HCT116 (cell line): ENCODE results near the gene ATG4A. TPM values are rescaled to one million over a fixed set of nuclear protein-coding genes. Genes with fewer than 3 reads are reported as not detected.

Experiments
- ATAC-seq: fragments of 200-7000 bp; cut with Tn5 transposase; 2 replicates; pipeline ENCODE4 v1.9.1; 2020; ENCODE audit warnings: mild to moderate bottlenecking, moderate library complexity
- BruUV-seq: library from RNA; stranded (reverse); fragments of 400-500 nt; replicated peaks from 2 replicates; lab custom pipeline; 2021; lab: Mats Ljungman, UMichigan
- CTCF ChIA-PET: fragments of 300-600 bp; sonication (Branson Sonifier 250); formaldehyde crosslinking; loops from one replicate; lab custom pipeline; 2021; ENCODE audit warnings: antibody characterized with exemption; lab: Charles Lee
- POLR2A ChIA-PET: fragments of 300-600, 350-600 bp; sonication (Branson Sonifier 250); formaldehyde crosslinking; loops from one replicate; lab custom pipeline; 2021; ENCODE audit warnings: antibody characterized with exemption; lab: Charles Lee
- RAD21 ChIA-PET, 2 experiments: fragments of 300-600 bp; sonication (Branson Sonifier 250); formaldehyde crosslinking; loops; one replicate each; lab custom pipeline; 2023; ENCODE audit warnings: low total read pairs in 2 of 2; ENCODE audit not compliant: uncharacterized antibody in 2 of 2, unreplicated experiment in 2 of 2, low non-redundant PET in 1 of 2; lab: Charles Lee
- DNase-seq: peaks from one replicate; pipeline ENCODE4 v3.0.0-alpha.2; 2010; ENCODE audit warnings: low read depth, low spot score
- H2AFZ ChIP-seq: fragments of 200-600 bp; shearing (Covaris generic), sonication (generic); 2 replicates; pipeline ENCODE4 v1.6.1; 2017; ENCODE audit warnings: low read depth, mixed run types, mixed read lengths, antibody characterized with exemption, low read length; ENCODE audit not compliant: poor library complexity, severe bottlenecking
- H3K27ac ChIP-seq: 2 replicates; pipeline ENCODE4 v1.5.1; 2012; ENCODE audit warnings: low read depth, low read length
- H3K27me3 ChIP-seq: fragments of 200-600 bp; sonication (generic); 2 replicates; pipeline ENCODE4 v1.6.1; 2016; ENCODE audit warnings: mixed run types, low read length, mixed read lengths; ENCODE audit not compliant: insufficient read depth
- H3K36me3 ChIP-seq, 2 experiments: fragments of 200-500 bp in 1 of 2; fragments of 200-600 bp in 1 of 2; sonication (Bioruptor generic) in 1 of 2; sonication (generic) in 1 of 2; 2 replicates each; pipeline versions ENCODE4 v1.5.1 to v1.6.1; 2014 to 2016; ENCODE audit warnings: low read length in 2 of 2, inconsistent platforms in 1 of 2, mixed read lengths in 1 of 2, mixed run types in 1 of 2; ENCODE audit not compliant: insufficient read depth in 2 of 2, control insufficient read depth in 1 of 2
- H3K4me1 ChIP-seq, 2 experiments: fragments of 200-600 bp in 1 of 2; sonication (generic) in 1 of 2; 2 replicates each; pipeline versions ENCODE4 v1.5.1 to v1.6.1; 2012 to 2017; ENCODE audit warnings: low read length in 2 of 2, inconsistent platforms in 1 of 2, mild to moderate bottlenecking in 1 of 2, mixed read lengths in 1 of 2, mixed run types in 1 of 2, moderate library complexity in 1 of 2; ENCODE audit not compliant: insufficient read depth in 2 of 2, control insufficient read depth in 1 of 2
- H3K4me2 ChIP-seq: fragments of 200-600 bp; sonication (generic); 2 replicates; pipeline ENCODE4 v1.6.1; 2017; ENCODE audit warnings: mixed run types, low read length, mixed read lengths
- H3K4me3 ChIP-seq, 2 experiments: fragments of 200-600 bp in 1 of 2; sonication (generic) in 1 of 2; replicated peaks in 1 of 2; 2 replicates each; pipeline ENCODE4 v1.5.1; 2011 to 2016; ENCODE audit warnings: low read length in 2 of 2, control low read depth in 1 of 2, low read depth in 1 of 2, mild to moderate bottlenecking in 1 of 2, mixed read lengths in 1 of 2, mixed run types in 1 of 2
- H3K79me2 ChIP-seq: fragments of 200-600 bp; sonication (generic); 2 replicates; pipeline ENCODE4 v1.6.1; 2017; ENCODE audit warnings: mild to moderate bottlenecking, mixed run types, low read length, moderate library complexity, mixed read lengths; ENCODE audit not compliant: insufficient read depth
- H3K9ac ChIP-seq: fragments of 200-600 bp; sonication (generic); 2 replicates; pipeline ENCODE4 v1.6.1; 2016; ENCODE audit warnings: low read length, mixed read lengths
- H3K9me2 ChIP-seq: fragments of 200-600 bp; sonication (generic), shearing (Covaris generic); 2 replicates; pipeline ENCODE4 v1.6.1; 2017; ENCODE audit warnings: mixed run types, mild to moderate bottlenecking, moderate library complexity; ENCODE audit not compliant: insufficient read depth
- H3K9me3 ChIP-seq, 2 experiments: fragments of 200-500 bp in 1 of 2; fragments of 200-600 bp in 1 of 2; sonication (Bioruptor generic) in 1 of 2; sonication (generic) in 1 of 2; 2 replicates each; pipeline ENCODE4 v1.6.1; 2014 to 2017; ENCODE audit warnings: low read length in 2 of 2, mixed read lengths in 2 of 2, inconsistent platforms in 1 of 2, low read depth in 1 of 2, mild to moderate bottlenecking in 1 of 2, mixed run types in 1 of 2, moderate library complexity in 1 of 2; ENCODE audit not compliant: control insufficient read depth in 1 of 2, insufficient read depth in 1 of 2
- H4K20me1 ChIP-seq: fragments of 200-600 bp; sonication (generic), shearing (Covaris generic); 2 replicates; pipeline ENCODE4 v1.6.1; 2017; ENCODE audit warnings: mixed run types, mild to moderate bottlenecking, moderate library complexity; ENCODE audit not compliant: insufficient read depth
- CBX3 ChIP-seq: IDR thresholded peaks from 2 replicates; pipeline ENCODE4 v1.6.1; 2012; ENCODE audit warnings: low read depth
- CEBPB ChIP-seq: IDR thresholded peaks from 2 replicates; pipeline ENCODE4 v1.6.1; 2012; ENCODE audit warnings: low read depth
- JUND ChIP-seq: IDR thresholded peaks from 2 replicates; pipeline ENCODE4 v1.6.1; 2012
- POLR2A ChIP-seq: IDR thresholded peaks from 2 replicates; pipeline ENCODE4 v1.7.0; 2011; ENCODE audit warnings: borderline replicate concordance; ENCODE audit not compliant: insufficient read depth, insufficient read length; ENCODE audit errors: extremely low read depth
- POLR2AphosphoS5 ChIP-seq: IDR thresholded peaks from 2 replicates; pipeline ENCODE4 v1.6.1; 2011; ENCODE audit warnings: mild to moderate bottlenecking, low read depth, low read length, moderate library complexity
- SP1 ChIP-seq: IDR thresholded peaks from 2 replicates; pipeline ENCODE4 v1.6.1; 2012; ENCODE audit warnings: low read depth
- YY1 ChIP-seq: IDR thresholded peaks from 2 replicates; pipeline ENCODE4 v1.6.1; 2011; ENCODE audit warnings: low read length, low read depth, moderate library complexity, mild to moderate bottlenecking; ENCODE audit not compliant: insufficient replicate concordance; ENCODE audit errors: extremely low read depth
- intact Hi-C: fragments of 100-400 bp; cut with micrococcal nuclease; formaldehyde crosslinking; loops from 2 replicates; pipeline ENCODE4 v1.10.0; 2022
- total RNA-seq: library from RNA; stranded (reverse); gene quantifications from one replicate; pipeline ENCODE4 v1.2.1, GENCODE V29; 2021; ENCODE audit not compliant: unreplicated experiment
- TF ChIP-seq, protein P1 (sequence below): IDR thresholded peaks from 2 replicates; pipeline ENCODE4 v1.6.1; 2012
- TF ChIP-seq, protein P2 (sequence below): IDR thresholded peaks from 2 replicates; pipeline ENCODE4 v1.6.1; 2011; ENCODE audit warnings: mild to moderate bottlenecking, low read length, moderate library complexity; ENCODE audit not compliant: insufficient replicate concordance; ENCODE audit errors: extremely low read depth

ATG4A gene
- total RNA-seq, 1 experiment from 2014 or later, result 4.1 TPM

DNA sequence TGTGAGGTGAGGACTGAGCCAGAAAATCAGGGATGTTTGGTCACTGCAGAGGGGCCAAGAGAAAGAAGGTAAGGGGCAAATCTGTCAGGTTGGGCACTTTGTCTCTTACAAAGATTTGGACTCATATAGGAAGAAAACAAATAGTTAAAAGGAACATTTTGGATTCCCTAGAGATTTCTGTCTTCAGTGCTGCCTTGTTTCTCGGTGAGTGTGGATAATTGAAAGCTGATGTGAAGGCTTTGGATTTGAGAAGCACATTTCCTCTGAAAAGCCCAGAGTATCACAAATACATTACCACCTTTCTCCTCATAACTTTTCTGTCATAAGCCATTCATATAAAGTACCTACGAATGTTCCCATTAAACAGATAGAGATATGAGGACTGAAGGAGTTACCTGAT lies 107.5 kb downstream of the ATG4A start:
- no peak for ATAC-seq
- POLR2A ChIA-PET, result no interaction called here
- Histone ChIP-seq H3K4me1 (no peaks in the 10 kb centered on the region), H3K27me3 (no peaks in the 10 kb centered on the region), H3K9ac (no peak overlapping the region), H3K27ac (no peak overlapping the region), H3K79me2 (no peaks in the 10 kb centered on the region), H3K9me3 (no peaks in the 10 kb centered on the region), H3K4me2 (no peak overlapping the region), H4K20me1 (no peaks in the 10 kb centered on the region), H3K4me3 (no peak overlapping the region), H3K36me3 (no peaks in the 10 kb centered on the region), H2AFZ (no peak overlapping the region), H3K9me2 (no peaks in the 10 kb centered on the region)
- intact Hi-C loops, result no loop called here
- no peak for DNase-seq
- BruUV-seq, result no TSS peak
- TF ChIP-seq, protein P1, sequence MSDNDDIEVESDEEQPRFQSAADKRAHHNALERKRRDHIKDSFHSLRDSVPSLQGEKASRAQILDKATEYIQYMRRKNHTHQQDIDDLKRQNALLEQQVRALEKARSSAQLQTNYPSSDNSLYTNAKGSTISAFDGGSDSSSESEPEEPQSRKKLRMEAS, result no peak
- TF ChIP-seq YY1 (no peak), JUND (no peak), POLR2AphosphoS5 (no peak), CEBPB (no peak), CBX3 (no peak), SP1 (no peak), POLR2A (no peak)
- TF ChIP-seq, protein P2, sequence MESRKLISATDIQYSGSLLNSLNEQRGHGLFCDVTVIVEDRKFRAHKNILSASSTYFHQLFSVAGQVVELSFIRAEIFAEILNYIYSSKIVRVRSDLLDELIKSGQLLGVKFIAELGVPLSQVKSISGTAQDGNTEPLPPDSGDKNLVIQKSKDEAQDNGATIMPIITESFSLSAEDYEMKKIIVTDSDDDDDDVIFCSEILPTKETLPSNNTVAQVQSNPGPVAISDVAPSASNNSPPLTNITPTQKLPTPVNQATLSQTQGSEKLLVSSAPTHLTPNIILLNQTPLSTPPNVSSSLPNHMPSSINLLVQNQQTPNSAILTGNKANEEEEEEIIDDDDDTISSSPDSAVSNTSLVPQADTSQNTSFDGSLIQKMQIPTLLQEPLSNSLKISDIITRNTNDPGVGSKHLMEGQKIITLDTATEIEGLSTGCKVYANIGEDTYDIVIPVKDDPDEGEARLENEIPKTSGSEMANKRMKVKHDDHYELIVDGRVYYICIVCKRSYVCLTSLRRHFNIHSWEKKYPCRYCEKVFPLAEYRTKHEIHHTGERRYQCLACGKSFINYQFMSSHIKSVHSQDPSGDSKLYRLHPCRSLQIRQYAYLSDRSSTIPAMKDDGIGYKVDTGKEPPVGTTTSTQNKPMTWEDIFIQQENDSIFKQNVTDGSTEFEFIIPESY, result no peak
- CTCF ChIA-PET, result interaction anchor here (1.0 to 1.6 kb wide), 2 partner anchors 18 to 1186 kb away, joined by 3 read pairs; no protein-coding TSS in a partner anchor
- RAD21 ChIA-PET, result no interaction called here
